Stomach (tissue), 9 donors: ENCODE data around the gene TES. TPM values are rescaled to one million over a fixed set of nuclear protein-coding genes. Genes with fewer than 3 reads are reported as not detected.

Source experiments
- DNase-seq, 2 donors: peaks; one replicate each; pipeline versions ENCODE4 v3.0.0 to v3.0.0-alpha.2; 2013 to 2019
- H3K27ac ChIP-seq, 5 donors: fragments of 200-600 bp in 4 of 5; sonication (generic) in 4 of 5; one replicate each; pipeline ENCODE4 v1.5.1; 2013 to 2019; ENCODE audit warnings: mild to moderate bottlenecking in 1 of 5, moderate library complexity in 1 of 5
- H3K27me3 ChIP-seq, 3 donors: fragments of 200-600 bp; sonication (generic); one replicate each; pipeline ENCODE4 v1.5.1; 2017 to 2019; ENCODE audit warnings: mixed run types in 1 of 3
- H3K36me3 ChIP-seq, 4 donors: fragments of 200-600 bp; sonication (generic); 1 replicate in 3 of 4; 2 replicates in 1 of 4; pipeline ENCODE4 v1.5.1; 2016 to 2019
- H3K4me1 ChIP-seq, 4 donors: fragments of 200-600 bp; sonication (generic); one replicate each; pipeline ENCODE4 v1.5.1; 2016 to 2019
- H3K4me3 ChIP-seq, 4 donors: fragments of 200-600 bp; sonication (generic) in 3 of 4; one replicate each; pipeline ENCODE4 v1.5.1; 2016 to 2019; ENCODE audit warnings: mild to moderate bottlenecking in 1 of 4
- H3K9me3 ChIP-seq, 4 donors: fragments of 200-600 bp; sonication (generic); one replicate each; pipeline ENCODE4 v1.5.1; 2016 to 2019
- CTCF ChIP-seq, 7 experiments: fragments of 450-650 bp in 4 of 7; fragments of 200-600 bp in 3 of 7; sonication (generic) in 3 of 7; IDR thresholded peaks; one replicate each; pipeline ENCODE4 v1.5.1; 2016 to 2019; ENCODE audit warnings: antibody characterized with exemption in 7 of 7, control low read depth in 2 of 7, mild to moderate bottlenecking in 1 of 7
- EP300 ChIP-seq: sonication (generic); formaldehyde crosslinking; IDR thresholded peaks from one replicate; pipeline ENCODE4 v1.6.1; 2017; ENCODE audit warnings: antibody characterized with exemption
- POLR2A ChIP-seq, 4 donors: fragments of 450-650 bp; IDR thresholded peaks; one replicate each; pipeline ENCODE4 v1.6.1; 2016; ENCODE audit warnings: antibody characterized with exemption in 4 of 4, control low read depth in 2 of 4, mild to moderate bottlenecking in 1 of 4, moderate library complexity in 1 of 4
- POLR2AphosphoS5 ChIP-seq, 3 donors: sonication (generic); formaldehyde crosslinking; IDR thresholded peaks; one replicate each; pipeline ENCODE4 v1.6.1; 2016; ENCODE audit warnings: antibody characterized with exemption in 3 of 3
- WGBS, 5 donors: extraction: QIAGEN DNeasy Blood & Tissue Kit in 3 of 5; methylation state at CpG; one replicate each; pipeline versions ENCODE4 v1.1.5 to v1.1.7; 2013 to 2018; 5-methylcytosine and 5-hydroxymethylcytosine counted together
- intact Hi-C: fragments of 100-400 bp; cut with DNase I; formaldehyde crosslinking; loops from one replicate; pipeline ENCODE4 v1.15.1; 2023; ENCODE audit warnings: low total_unique reads
- polyA plus RNA-seq, 3 donors: library from polyadenylated mRNA; stranded (reverse); fragments of 200-250 nt; gene quantifications; one replicate each; pipeline ENCODE4 v1.2.3, GENCODE V29; 2013
- total RNA-seq, 5 donors: library from RNA; depleted of rRNA; stranded (reverse); fragments of >200 nt; gene quantifications; one replicate each; pipeline versions ENCODE4 v1.1.0 to v1.2.3, GENCODE V29; 2014 to 2016
- donor health status: healthy with polysubstance abuse.
- donor health status: Bipolar disorder and iron deficiency.
- donor health status: healthy.

The TES gene
- total and polyA plus RNA-seq, 8 donors: 46.0 to 191 (median 119) TPM

GRCh38 chr7:116279217-116279616, 68.9 kb downstream of the TES start:
- no peak for TF ChIP-seq EP300
- no peak for TF ChIP-seq POLR2A (IDR thresholded peaks at IDR 0.05)
- no peak for TF ChIP-seq POLR2AphosphoS5 (IDR thresholded peaks at IDR 0.05)
- TF ChIP-seq CTCF (IDR thresholded peaks at IDR 0.05): no peak
- Histone ChIP-seq H3K4me3 (no peak overlapping the region), H3K27ac (no peak overlapping the region), H3K4me1 (no peaks in the 10 kb centered on the region), H3K27me3 (no peaks in the 10 kb centered on the region), H3K9me3 (no peaks in the 10 kb centered on the region), H3K36me3 (no peaks in the 10 kb centered on the region)
- intact Hi-C loops: no loop called here
- DNase-seq: no peak

GRCh38 chr7:116280803-116281202, 70.5 kb downstream of the TES start:
- TF ChIP-seq POLR2A (IDR thresholded peaks at IDR 0.05) (no peak), EP300 (no peak), CTCF (IDR thresholded peaks at IDR 0.05) (no peak), POLR2AphosphoS5 (IDR thresholded peaks at IDR 0.05) (no peak)
- Histone ChIP-seq H3K27ac (no peak overlapping the region), H3K9me3 (no peaks in the 10 kb centered on the region), H3K27me3 (no peaks in the 10 kb centered on the region), H3K36me3 (no peaks in the 10 kb centered on the region), H3K4me3 (no peak overlapping the region), H3K4me1 (no peaks in the 10 kb centered on the region)
- DNase-seq: no peak
- whole genome bisulfite sequencing, 5 donors: 69 to 82% (median 73%) methylated on average over 2 of the region's 2 CpGs
- intact Hi-C loops: no loop called here

- H3K27ac ChIP-seq: no peak overlapping the region
- WGBS, 5 donors: 82 to 88% (median 84%) methylated on average over 3 of the region's 3 CpGs
- no peaks in the 10 kb centered on the region for H3K9me3 ChIP-seq
- H3K4me1 ChIP-seq: no peaks in the 10 kb centered on the region
- intact Hi-C loops: no loop called here
- TF ChIP-seq POLR2AphosphoS5 (IDR thresholded peaks at IDR 0.05) (no peak), CTCF (IDR thresholded peaks at IDR 0.05) (no peak), POLR2A (IDR thresholded peaks at IDR 0.05) (no peak), EP300 (no peak)
- no peak for DNase-seq
- no peak overlapping the region for H3K4me3 ChIP-seq
- no peaks in the 10 kb centered on the region for H3K27me3 ChIP-seq
- no peaks in the 10 kb centered on the region for H3K36me3 ChIP-seq
These were observed 73.4 kb downstream of the TES start for GRCh38 chr7:116283595-116284204.

- TF ChIP-seq POLR2A (IDR thresholded peaks at IDR 0.05) (no peak), EP300 (no peak), POLR2AphosphoS5 (IDR thresholded peaks at IDR 0.05) (no peak), CTCF (IDR thresholded peaks at IDR 0.05) (no peak)
- Histone ChIP-seq H3K4me1 (no peaks in the 10 kb centered on the region), H3K36me3 (no peaks in the 10 kb centered on the region), H3K4me3 (no peak overlapping the region), H3K9me3 (no peaks in the 10 kb centered on the region), H3K27ac (no peak overlapping the region), H3K27me3 (no peaks in the 10 kb centered on the region)
- intact Hi-C loops: no loop called here
- no peak for DNase-seq
- 79 to 89% (median 86%) methylated on average over 3 of the region's 3 CpGs for WGBS, 5 donors
These were observed 74.1 kb downstream of the TES start for GRCh38 chr7:116284390-116284789.
